ENCODE results near the gene C10orf71. TPM values are rescaled to one million over a fixed set of nuclear protein-coding genes. Genes with fewer than 3 reads are reported as not detected.

C10orf71 gene
- polyA plus RNA-seq, 1 donor from 2014 or later = not detected

DNA sequence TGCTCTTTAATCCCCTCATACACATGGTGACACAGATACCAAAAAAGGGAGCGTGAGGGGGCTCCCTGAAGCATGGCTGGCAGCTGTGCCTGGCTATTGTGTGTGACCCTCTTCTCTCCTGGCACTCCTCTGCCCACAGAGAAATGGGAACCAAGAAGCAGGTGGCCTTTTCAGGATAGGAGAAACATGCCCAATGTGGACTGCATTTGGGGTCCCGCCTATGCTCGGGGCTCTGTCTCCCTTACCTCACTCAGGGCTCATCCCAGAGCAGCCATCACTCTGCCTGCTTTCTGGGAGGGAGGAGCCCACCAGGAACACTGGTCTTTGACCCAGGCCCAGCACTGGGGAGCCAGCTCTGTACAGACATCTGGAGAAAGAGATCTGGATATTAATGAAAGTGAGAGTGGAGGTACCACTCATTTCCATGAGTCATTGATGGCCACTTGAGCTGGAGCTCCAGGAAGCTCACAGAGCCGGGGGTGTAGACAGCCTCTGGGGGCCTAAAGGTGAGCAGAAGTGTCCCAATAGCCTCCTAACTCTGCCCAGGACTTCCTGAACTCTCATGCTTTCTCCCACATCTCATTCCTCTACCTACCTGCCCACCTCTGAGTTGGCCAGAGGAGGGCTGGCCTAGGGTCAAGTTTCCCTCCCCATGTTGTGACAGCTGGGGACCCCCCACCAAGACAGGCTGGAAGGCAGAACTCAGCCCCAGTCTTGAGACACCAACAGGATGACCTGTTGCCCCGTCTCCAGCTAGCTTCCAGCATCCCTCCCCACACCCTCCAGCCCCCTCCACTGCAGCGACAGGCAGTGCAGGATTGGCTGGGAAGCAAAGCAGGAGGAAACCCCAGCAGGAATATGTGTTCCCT is 54.3 kb downstream of the C10orf71 start:
- H2AFZ ChIP-seq (ENCODE audit: low read depth, low read length) = no peak overlapping the region
- no peaks in the 10 kb centered on the region for H3K9me2 ChIP-seq (ENCODE audit: insufficient read depth, low read length)
- no peaks in the 10 kb centered on the region for H3K79me2 ChIP-seq (replicated peaks; ENCODE audit: insufficient read depth, low read length)
- peaks cover 4% of the 10 kb centered on the region for H3K9me3 ChIP-seq (ENCODE audit: low read length)
- H3K4me3 ChIP-seq (ENCODE audit: low read length) = no peak overlapping the region
- no peak overlapping the region for H3K27ac ChIP-seq (ENCODE audit: low read length)
- TF ChIP-seq RAD21 (conservative IDR thresholded peaks at IDR 0.05) (no peak), EZH2 (IDR thresholded peaks at IDR 0.05; ENCODE audit: borderline replicate concordance, insufficient read depth, low read length, poor library complexity, severe bottlenecking) (no peak), MXI1 (conservative IDR thresholded peaks at IDR 0.05; ENCODE audit: poor library complexity, severe bottlenecking) (no peak), EP300 (conservative IDR thresholded peaks at IDR 0.05; ENCODE audit: poor library complexity, severe bottlenecking) (no peak), TAF1 (IDR thresholded peaks at IDR 0.05; ENCODE audit: low read depth) (no peak), POLR2AphosphoS5 (IDR thresholded peaks at IDR 0.05) (no peak), CTCF (IDR thresholded peaks at IDR 0.05; ENCODE audit: poor library complexity, severe bottlenecking) (no peak)
- TF ChIP-seq, protein P1, sequence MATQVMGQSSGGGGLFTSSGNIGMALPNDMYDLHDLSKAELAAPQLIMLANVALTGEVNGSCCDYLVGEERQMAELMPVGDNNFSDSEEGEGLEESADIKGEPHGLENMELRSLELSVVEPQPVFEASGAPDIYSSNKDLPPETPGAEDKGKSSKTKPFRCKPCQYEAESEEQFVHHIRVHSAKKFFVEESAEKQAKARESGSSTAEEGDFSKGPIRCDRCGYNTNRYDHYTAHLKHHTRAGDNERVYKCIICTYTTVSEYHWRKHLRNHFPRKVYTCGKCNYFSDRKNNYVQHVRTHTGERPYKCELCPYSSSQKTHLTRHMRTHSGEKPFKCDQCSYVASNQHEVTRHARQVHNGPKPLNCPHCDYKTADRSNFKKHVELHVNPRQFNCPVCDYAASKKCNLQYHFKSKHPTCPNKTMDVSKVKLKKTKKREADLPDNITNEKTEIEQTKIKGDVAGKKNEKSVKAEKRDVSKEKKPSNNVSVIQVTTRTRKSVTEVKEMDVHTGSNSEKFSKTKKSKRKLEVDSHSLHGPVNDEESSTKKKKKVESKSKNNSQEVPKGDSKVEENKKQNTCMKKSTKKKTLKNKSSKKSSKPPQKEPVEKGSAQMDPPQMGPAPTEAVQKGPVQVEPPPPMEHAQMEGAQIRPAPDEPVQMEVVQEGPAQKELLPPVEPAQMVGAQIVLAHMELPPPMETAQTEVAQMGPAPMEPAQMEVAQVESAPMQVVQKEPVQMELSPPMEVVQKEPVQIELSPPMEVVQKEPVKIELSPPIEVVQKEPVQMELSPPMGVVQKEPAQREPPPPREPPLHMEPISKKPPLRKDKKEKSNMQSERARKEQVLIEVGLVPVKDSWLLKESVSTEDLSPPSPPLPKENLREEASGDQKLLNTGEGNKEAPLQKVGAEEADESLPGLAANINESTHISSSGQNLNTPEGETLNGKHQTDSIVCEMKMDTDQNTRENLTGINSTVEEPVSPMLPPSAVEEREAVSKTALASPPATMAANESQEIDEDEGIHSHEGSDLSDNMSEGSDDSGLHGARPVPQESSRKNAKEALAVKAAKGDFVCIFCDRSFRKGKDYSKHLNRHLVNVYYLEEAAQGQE (IDR thresholded peaks at IDR 0.05; ENCODE audit: borderline replicate concordance) = no peak
- no peak overlapping the region for H3K4me2 ChIP-seq (ENCODE audit: low read length)
- H3F3A ChIP-seq (ENCODE audit: insufficient read depth, low read length, poor library complexity, severe bottlenecking) = no peaks in the 10 kb centered on the region
- no peaks in the 10 kb centered on the region for H3K36me3 ChIP-seq (ENCODE audit: insufficient read depth, low read length)
- H3K9ac ChIP-seq (ENCODE audit: low read length) = no peak overlapping the region
- no peaks in the 10 kb centered on the region for H3K27me3 ChIP-seq (ENCODE audit: insufficient read depth, low read depth, low read length)
- H4K20me1 ChIP-seq (ENCODE audit: insufficient read depth) = no peaks in the 10 kb centered on the region

- H3K4me3 ChIP-seq (ENCODE audit: low read length) = no peak overlapping the region
- H3K79me2 ChIP-seq (replicated peaks; ENCODE audit: insufficient read depth, low read length) = no peaks in the 10 kb centered on the region
- no peak overlapping the region for H3K4me2 ChIP-seq (ENCODE audit: low read length)
- H3K27me3 ChIP-seq (ENCODE audit: insufficient read depth, low read depth, low read length) = no peaks in the 10 kb centered on the region
- H3K9me3 ChIP-seq (ENCODE audit: low read length) = peaks cover 4% of the 10 kb centered on the region
- no peak overlapping the region for H3K27ac ChIP-seq (ENCODE audit: low read length)
- H3F3A ChIP-seq (ENCODE audit: insufficient read depth, low read length, poor library complexity, severe bottlenecking) = no peaks in the 10 kb centered on the region
- no peaks in the 10 kb centered on the region for H3K36me3 ChIP-seq (ENCODE audit: insufficient read depth, low read length)
- H3K9ac ChIP-seq (ENCODE audit: low read length) = no peak overlapping the region
- no peaks in the 10 kb centered on the region for H3K9me2 ChIP-seq (ENCODE audit: insufficient read depth, low read length)
- TF ChIP-seq RAD21 (conservative IDR thresholded peaks at IDR 0.05) (no peak), EZH2 (IDR thresholded peaks at IDR 0.05; ENCODE audit: borderline replicate concordance, insufficient read depth, low read length, poor library complexity, severe bottlenecking) (no peak)
- no peaks in the 10 kb centered on the region for H4K20me1 ChIP-seq (ENCODE audit: insufficient read depth)
- H2AFZ ChIP-seq (ENCODE audit: low read depth, low read length) = no peak overlapping the region
These were observed 55.1 kb downstream of the C10orf71 start for GRCh38 chr10:49353895-49354566.

All from neural cell (in vitro differentiated cells).